H9 (cell line): ENCODE data around the gene SH3PXD2B. TPM values are rescaled to one million over a fixed set of nuclear protein-coding genes. Genes with fewer than 3 reads are reported as not detected.

ENCODE experiments used
- DNase-seq: peaks from one replicate; pipeline ENCODE4 v3.0.0-alpha.2; 2017
- H2AFZ ChIP-seq: one replicate; pipeline ENCODE4 v1.6.1; 2013; ENCODE audit warnings: mild to moderate bottlenecking, low read length, control low read depth, moderate library complexity
- H2AK5ac ChIP-seq: 2 replicates; pipeline ENCODE4 v1.6.1; 2013; ENCODE audit warnings: low read length, control low read depth, mixed read lengths; ENCODE audit not compliant: insufficient read length
- H2BK120ac ChIP-seq: one replicate; pipeline ENCODE4 v1.6.1; 2013; ENCODE audit warnings: low read depth, mild to moderate bottlenecking, low read length, control low read depth, inconsistent platforms; ENCODE audit not compliant: poor library complexity, severe bottlenecking
- H2BK12ac ChIP-seq: 2 replicates; pipeline ENCODE4 v1.6.1; 2013; ENCODE audit warnings: low read length, control low read depth, mixed read lengths, low read depth; ENCODE audit not compliant: insufficient read length
- H2BK15ac ChIP-seq: 2 replicates; pipeline ENCODE4 v1.6.1; 2013; ENCODE audit warnings: low read depth, low read length, control low read depth
- H2BK20ac ChIP-seq: one replicate; pipeline ENCODE4 v1.6.1; 2013; ENCODE audit warnings: low read depth, mild to moderate bottlenecking, low read length, control low read depth, inconsistent platforms; ENCODE audit not compliant: poor library complexity, severe bottlenecking
- H2BK5ac ChIP-seq: 2 replicates; pipeline ENCODE4 v1.6.1; 2013; ENCODE audit warnings: low read length, control low read depth, mixed read lengths; ENCODE audit not compliant: insufficient read length
- H3K14ac ChIP-seq: 2 replicates; pipeline ENCODE4 v1.6.1; 2013; ENCODE audit warnings: low read length, control low read depth; ENCODE audit not compliant: insufficient read depth
- H3K18ac ChIP-seq: 2 replicates; pipeline ENCODE4 v1.6.1; 2013; ENCODE audit warnings: low read depth, mild to moderate bottlenecking, mixed read lengths, low read length, control low read depth; ENCODE audit not compliant: insufficient read length
- H3K23ac ChIP-seq: 2 replicates; pipeline ENCODE4 v1.6.1; 2013; ENCODE audit warnings: low read length, control low read depth, mixed read lengths, low read depth; ENCODE audit not compliant: insufficient read length
- H3K23me2 ChIP-seq: 2 replicates; pipeline ENCODE4 v1.6.1; 2013; ENCODE audit warnings: low read depth, mild to moderate bottlenecking, mixed read lengths, low read length, control low read depth; ENCODE audit not compliant: insufficient read length, poor library complexity, severe bottlenecking
- H3K27ac ChIP-seq: 2 replicates; pipeline ENCODE4 v1.5.1; 2013; ENCODE audit warnings: low read length, control low read depth, mixed read lengths, low read depth; ENCODE audit not compliant: insufficient read length
- H3K27me3 ChIP-seq: 2 replicates; pipeline ENCODE4 v1.6.1; 2013; ENCODE audit warnings: low read length, control low read depth, inconsistent platforms; ENCODE audit not compliant: insufficient read depth
- H3K4ac ChIP-seq: 2 replicates; pipeline ENCODE4 v1.6.1; 2013; ENCODE audit warnings: low read depth, mild to moderate bottlenecking, control low read depth, inconsistent platforms, low read length, moderate library complexity
- H3K4me1 ChIP-seq: 2 replicates; pipeline ENCODE4 v1.6.1; 2013; ENCODE audit warnings: low read length, control low read depth, inconsistent platforms; ENCODE audit not compliant: insufficient read depth
- H3K4me2 ChIP-seq: 2 replicates; pipeline ENCODE4 v1.6.1; 2013; ENCODE audit warnings: low read length, control low read depth, mixed read lengths; ENCODE audit not compliant: insufficient read length, insufficient read depth
- H3K56ac ChIP-seq: 2 replicates; pipeline ENCODE4 v1.6.1; 2013; ENCODE audit warnings: low read depth, mild to moderate bottlenecking, mixed read lengths, low read length, control low read depth; ENCODE audit not compliant: insufficient read length
- H3K79me1 ChIP-seq: 2 replicates; pipeline ENCODE4 v1.6.1; 2013; ENCODE audit warnings: low read depth, mild to moderate bottlenecking, moderate library complexity, low read length, control low read depth, inconsistent platforms; ENCODE audit not compliant: insufficient read depth, poor library complexity, severe bottlenecking
- H3K79me2 ChIP-seq: 2 replicates; pipeline ENCODE4 v1.6.1; 2013; ENCODE audit warnings: low read length, control low read depth, inconsistent platforms; ENCODE audit not compliant: insufficient read depth
- H3K9ac ChIP-seq: 2 replicates; pipeline ENCODE4 v1.6.1; 2013; ENCODE audit warnings: low read length, control low read depth, mixed read lengths; ENCODE audit not compliant: insufficient read length; ENCODE audit errors: extremely low read depth
- H3K9me3 ChIP-seq: one replicate; pipeline ENCODE4 v1.6.1; 2013; ENCODE audit warnings: low read depth, low read length, inconsistent platforms; ENCODE audit not compliant: control insufficient read depth
- H3T11ph ChIP-seq: one replicate; pipeline ENCODE4 v1.6.1; 2013; ENCODE audit warnings: mild to moderate bottlenecking, low read length, control low read depth, inconsistent platforms
- H4K20me1 ChIP-seq: one replicate; pipeline ENCODE4 v1.6.1; 2013; ENCODE audit not compliant: control insufficient read depth, insufficient read length, insufficient read depth
- H4K5ac ChIP-seq: 2 replicates; pipeline ENCODE4 v1.6.1; 2013; ENCODE audit warnings: low read depth, mild to moderate bottlenecking, mixed read lengths, low read length, control low read depth; ENCODE audit not compliant: insufficient read length
- H4K8ac ChIP-seq: replicated peaks from 2 replicates; pipeline ENCODE4 v1.6.1; 2013; ENCODE audit warnings: low read length, control low read depth, mixed read lengths, low read depth; ENCODE audit not compliant: insufficient read length
- H4K91ac ChIP-seq: 2 replicates; pipeline ENCODE4 v1.6.1; 2013; ENCODE audit warnings: low read depth, mild to moderate bottlenecking, moderate library complexity, mixed read lengths, low read length, control low read depth; ENCODE audit not compliant: insufficient read length
- H3K27ac Mint-ChIP-seq, 3 experiments: 2 replicates in 2 of 3; 3 replicates in 1 of 3; pipeline ENCODE4 v1.8.0; 2020 to 2021; ENCODE audit warnings: mixed read lengths in 3 of 3, mild to moderate bottlenecking in 1 of 3, moderate library complexity in 1 of 3
- H3K27me3 Mint-ChIP-seq: 2 replicates; pipeline ENCODE4 v1.8.0; 2021; ENCODE audit warnings: low read depth, mild to moderate bottlenecking, moderate library complexity, mixed read lengths
- H3K36me3 Mint-ChIP-seq, 3 experiments: 2 replicates in 2 of 3; 3 replicates in 1 of 3; pipeline ENCODE4 v1.8.0; 2020 to 2021; ENCODE audit warnings: low read depth in 3 of 3, mixed read lengths in 3 of 3; ENCODE audit not compliant: insufficient read depth in 1 of 3
- H3K4me1 Mint-ChIP-seq, 2 experiments: 2 replicates each; pipeline ENCODE4 v1.8.0; 2020; ENCODE audit warnings: mixed read lengths in 2 of 2
- H3K4me3 Mint-ChIP-seq, 2 experiments: 2 replicates in 1 of 2; 3 replicates in 1 of 2; pipeline ENCODE4 v1.8.0; 2020 to 2021; ENCODE audit warnings: mild to moderate bottlenecking in 2 of 2, mixed read lengths in 2 of 2, moderate library complexity in 1 of 2
- H3K9me3 Mint-ChIP-seq, 2 experiments: 2 replicates in 1 of 2; 3 replicates in 1 of 2; pipeline ENCODE4 v1.8.0; 2020; ENCODE audit warnings: mild to moderate bottlenecking in 2 of 2, mixed read lengths in 2 of 2, moderate library complexity in 1 of 2
- WGBS: extraction: QIAGEN DNeasy Blood & Tissue Kit; methylation state at CpG from one replicate; pipeline ENCODE4 v1.1.7; 2013; ENCODE audit warnings: missing lambda C conversion rate, low lambda C conversion rate, mixed read lengths; ENCODE audit not compliant: insufficient read length; ENCODE audit errors: extremely low coverage; 5-methylcytosine and 5-hydroxymethylcytosine counted together
- total RNA-seq: library from RNA; stranded (reverse); gene quantifications from 2 replicates; pipeline ENCODE4 v1.2.1, GENCODE V29; 2021
- TF ChIP-seq, protein P1 (sequence below): fragments of 200-600 bp; sonication (generic); conservative IDR thresholded peaks from 3 replicates; pipeline ENCODE4 v1.8.0; 2021; ENCODE audit warnings: antibody characterized with exemption, mild to moderate bottlenecking

SH3PXD2B gene
- total RNA-seq, 1 experiment from 2014 or later, result 49.0 TPM

DNA sequence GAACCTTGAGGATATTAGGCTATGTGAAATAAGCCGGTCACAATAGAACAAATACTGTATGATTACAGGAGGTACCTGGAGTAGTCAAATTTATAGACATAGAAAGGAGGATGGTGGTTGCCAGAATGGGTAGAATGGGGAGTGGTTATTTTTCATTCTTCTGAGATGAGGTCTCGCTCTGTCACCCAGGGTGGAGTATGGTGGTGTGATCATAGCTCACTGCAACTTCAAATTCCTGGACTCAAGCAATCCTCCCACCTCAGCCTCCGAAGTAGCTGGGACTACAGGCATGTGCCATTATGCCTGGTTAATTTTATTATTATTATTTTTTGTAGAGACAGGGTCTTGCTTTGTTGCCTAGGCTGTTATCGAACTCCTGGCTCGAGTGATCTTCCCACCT lies 27.1 kb downstream of the SH3PXD2B start:
- H3K27ac ChIP-seq, result no peak overlapping the region
- no peaks in the 10 kb centered on the region; a peak in 1 of 5 replicates for H3K9me3 Mint-ChIP-seq
- peaks cover 10 to 25% (median 17%) of the 10 kb centered on the region in 3 experiments for H3K36me3 Mint-ChIP-seq
- no peak overlapping the region for H3K27ac Mint-ChIP-seq
- no peak overlapping the region for H3K14ac ChIP-seq
- peaks cover 10 to 18% of the 10 kb centered on the region in 2 experiments for H3K4me1 Mint-ChIP-seq
- H3K4me2 ChIP-seq, result no peak overlapping the region
- H3K23ac ChIP-seq, result no peak overlapping the region
- H3K56ac ChIP-seq, result no peak overlapping the region
- no peak overlapping the region for H2BK15ac ChIP-seq
- H4K20me1 ChIP-seq, result peaks cover 2% of the 10 kb centered on the region
- no CpG with 5 or more reads among the region's 5 CpGs for WGBS
- H3K4ac ChIP-seq, result no peak overlapping the region
- H3T11ph ChIP-seq, result no peak overlapping the region
- DNase-seq, result no peak
- no peak overlapping the region for H3K9ac ChIP-seq
- no peak overlapping the region for H3K4me3 Mint-ChIP-seq
- no peak overlapping the region for H2AFZ ChIP-seq
- H2AK5ac ChIP-seq, result no peak overlapping the region
- no peak overlapping the region for H2BK12ac ChIP-seq
- H3K18ac ChIP-seq, result no peak overlapping the region
- no peak overlapping the region for H2BK20ac ChIP-seq
- H2BK120ac ChIP-seq, result no peak overlapping the region
- H3K4me1 ChIP-seq, result no peaks in the 10 kb centered on the region
- peaks cover 5% of the 10 kb centered on the region; the same call in 1 of the 2 replicates for H3K79me2 ChIP-seq
- no peaks in the 10 kb centered on the region for H3K23me2 ChIP-seq
- H3K79me1 ChIP-seq, result peaks cover 9% of the 10 kb centered on the region
- H2BK5ac ChIP-seq, result no peak overlapping the region
- H3K27me3 Mint-ChIP-seq, result no peaks in the 10 kb centered on the region
- TF ChIP-seq, protein P1, sequence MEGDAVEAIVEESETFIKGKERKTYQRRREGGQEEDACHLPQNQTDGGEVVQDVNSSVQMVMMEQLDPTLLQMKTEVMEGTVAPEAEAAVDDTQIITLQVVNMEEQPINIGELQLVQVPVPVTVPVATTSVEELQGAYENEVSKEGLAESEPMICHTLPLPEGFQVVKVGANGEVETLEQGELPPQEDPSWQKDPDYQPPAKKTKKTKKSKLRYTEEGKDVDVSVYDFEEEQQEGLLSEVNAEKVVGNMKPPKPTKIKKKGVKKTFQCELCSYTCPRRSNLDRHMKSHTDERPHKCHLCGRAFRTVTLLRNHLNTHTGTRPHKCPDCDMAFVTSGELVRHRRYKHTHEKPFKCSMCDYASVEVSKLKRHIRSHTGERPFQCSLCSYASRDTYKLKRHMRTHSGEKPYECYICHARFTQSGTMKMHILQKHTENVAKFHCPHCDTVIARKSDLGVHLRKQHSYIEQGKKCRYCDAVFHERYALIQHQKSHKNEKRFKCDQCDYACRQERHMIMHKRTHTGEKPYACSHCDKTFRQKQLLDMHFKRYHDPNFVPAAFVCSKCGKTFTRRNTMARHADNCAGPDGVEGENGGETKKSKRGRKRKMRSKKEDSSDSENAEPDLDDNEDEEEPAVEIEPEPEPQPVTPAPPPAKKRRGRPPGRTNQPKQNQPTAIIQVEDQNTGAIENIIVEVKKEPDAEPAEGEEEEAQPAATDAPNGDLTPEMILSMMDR, result no peak
- no peak overlapping the region for H4K8ac ChIP-seq
- H4K91ac ChIP-seq, result no peak overlapping the region
- no peaks in the 10 kb centered on the region for H3K27me3 ChIP-seq
- H4K5ac ChIP-seq, result no peak overlapping the region
- no peaks in the 10 kb centered on the region for H3K9me3 ChIP-seq
